SK-N-SH treated with all-trans-retinoic acid at 6 μM for 48 hours (cell line): ENCODE results near the gene SLC4A3.

ENCODE experiments used
- ATAC-seq: fragments of 200-7000 bp; cut with Tn5 transposase; 3 replicates; pipeline ENCODE4 v1.9.1; 2020; ENCODE audit warnings: mild to moderate bottlenecking, moderate library complexity
- BACH2 ChIP-seq: fragments of 250-450 bp; sonication (Bioruptor Pico); IDR thresholded peaks from 2 replicates; pipeline ENCODE4 v1.9.0; 2021; ENCODE audit warnings: mild to moderate bottlenecking, borderline replicate concordance
- CSDC2 ChIP-seq: fragments of 250-450 bp; sonication (Bioruptor Pico); IDR thresholded peaks from 2 replicates; pipeline ENCODE4 v1.5.0; 2020; ENCODE audit warnings: mild to moderate bottlenecking, moderate library complexity
- GLIS3 ChIP-seq: fragments of 250-450 bp; sonication (Bioruptor Pico); IDR thresholded peaks from 2 replicates; pipeline ENCODE4 v1.5.0; 2020; ENCODE audit warnings: mild to moderate bottlenecking, moderate library complexity
- OSR1 ChIP-seq: fragments of 250-450 bp; sonication (Bioruptor Pico); IDR thresholded peaks from 2 replicates; pipeline ENCODE4 v1.8.0; 2022; ENCODE audit warnings: moderate library complexity, mild to moderate bottlenecking, inconsistent platforms
- PPARA ChIP-seq: fragments of 250-450 bp; sonication (Bioruptor Pico); IDR thresholded peaks from 2 replicates; pipeline ENCODE4 v1.5.0; 2020; ENCODE audit warnings: mild to moderate bottlenecking, borderline replicate concordance
- SNAI2 ChIP-seq: fragments of 250-450 bp; sonication (Bioruptor Pico); IDR thresholded peaks from 2 replicates; pipeline ENCODE4 v1.5.0; 2020; ENCODE audit warnings: mild to moderate bottlenecking, moderate library complexity
- TCF4 ChIP-seq: fragments of 250-450 bp; sonication (Bioruptor Pico); IDR thresholded peaks from 2 replicates; pipeline ENCODE4 v1.8.0; 2021; ENCODE audit warnings: mild to moderate bottlenecking, moderate library complexity, borderline replicate concordance
- TOX ChIP-seq: fragments of 250-450 bp; sonication (Bioruptor Pico); IDR thresholded peaks from 2 replicates; pipeline ENCODE4 v1.8.0; 2021; ENCODE audit warnings: mild to moderate bottlenecking, moderate library complexity, borderline replicate concordance
- ZC3H10 ChIP-seq: fragments of 250-450 bp; sonication (Bioruptor Pico); IDR thresholded peaks from 2 replicates; pipeline ENCODE4 v1.5.1; 2021; ENCODE audit warnings: mild to moderate bottlenecking, moderate library complexity
- ZFP3 ChIP-seq: fragments of 250-450 bp; sonication (Bioruptor Pico); IDR thresholded peaks from 2 replicates; pipeline ENCODE4 v1.5.0; 2020; ENCODE audit warnings: mild to moderate bottlenecking, moderate library complexity
- ZNF8 ChIP-seq: fragments of 450-650 bp; formaldehyde crosslinking; IDR thresholded peaks from 2 replicates; pipeline ENCODE4 v1.5.0; 2020; ENCODE audit warnings: mild to moderate bottlenecking, moderate library complexity
- TF ChIP-seq, protein P1 (sequence below): fragments of 250-450 bp; sonication (Bioruptor Pico); IDR thresholded peaks from 2 replicates; pipeline ENCODE4 v1.5.1; 2021; ENCODE audit warnings: mild to moderate bottlenecking, moderate library complexity
- TF ChIP-seq, protein P2 (sequence below): fragments of 250-450 bp; sonication (Bioruptor Pico); IDR thresholded peaks from 2 replicates; pipeline ENCODE4 v1.8.0; 2021; ENCODE audit warnings: low read depth, mild to moderate bottlenecking, moderate library complexity, borderline replicate concordance

The SLC4A3 gene

DNA sequence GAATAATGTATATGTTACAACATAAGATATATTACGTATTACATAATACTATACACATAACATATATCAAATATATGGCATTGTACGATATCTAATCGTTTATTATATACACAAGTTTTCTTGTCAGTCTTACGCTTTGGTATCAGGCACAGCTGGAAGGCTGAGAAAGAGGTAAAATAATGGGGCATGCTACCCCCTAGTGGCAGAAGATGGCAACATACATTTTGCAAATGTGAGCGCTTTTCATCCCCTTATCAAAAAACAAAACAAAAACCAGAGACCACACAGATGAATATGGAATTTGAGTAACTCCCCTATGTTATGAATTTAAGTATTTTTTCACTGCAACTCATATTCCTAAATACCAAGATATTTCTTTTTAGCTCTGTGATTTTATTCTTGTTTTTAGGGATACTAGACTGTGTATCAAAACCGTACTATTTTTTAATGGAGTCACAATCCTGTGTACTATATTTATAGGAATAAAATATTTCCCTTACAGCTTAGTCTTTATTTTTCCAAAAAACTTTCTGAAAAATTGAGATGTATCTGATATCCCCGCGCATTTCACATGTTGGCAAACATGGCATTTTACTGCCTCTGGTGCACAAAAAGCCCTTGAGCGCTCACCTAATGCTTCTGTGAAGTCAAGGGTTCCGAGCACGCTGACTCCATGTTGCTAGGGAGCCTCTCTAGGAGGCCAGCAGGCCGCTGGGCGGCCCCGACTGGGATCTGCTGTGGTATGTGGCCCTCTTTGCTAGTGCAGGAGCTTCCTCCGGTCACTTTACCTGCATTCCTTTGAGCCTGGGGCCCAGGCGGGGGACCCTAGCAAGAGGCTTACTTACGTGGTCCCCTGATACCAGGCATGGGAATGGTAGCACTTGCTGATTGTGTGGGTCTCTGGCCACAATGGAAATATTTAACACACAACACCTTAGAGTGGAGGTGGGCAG is 62.5 kb downstream of the SLC4A3 start:
- no peak for TF ChIP-seq GLIS3 (CRISPR knock-in tag)
- TF ChIP-seq SNAI2 = no peak
- ATAC-seq = peak; percentile 63

- TF ChIP-seq PPARA (CRISPR knock-in tag) (no peak), OSR1 (no peak), TOX (CRISPR knock-in tag) (no peak), BACH2 (no peak), ZC3H10 (CRISPR knock-in tag) (no peak), TCF4 (CRISPR knock-in tag) (no peak), ZNF8 (CRISPR knock-in tag) (no peak), CSDC2 (CRISPR knock-in tag) (no peak), ZFP3 (CRISPR knock-in tag) (no peak)
- TF ChIP-seq, protein P1, sequence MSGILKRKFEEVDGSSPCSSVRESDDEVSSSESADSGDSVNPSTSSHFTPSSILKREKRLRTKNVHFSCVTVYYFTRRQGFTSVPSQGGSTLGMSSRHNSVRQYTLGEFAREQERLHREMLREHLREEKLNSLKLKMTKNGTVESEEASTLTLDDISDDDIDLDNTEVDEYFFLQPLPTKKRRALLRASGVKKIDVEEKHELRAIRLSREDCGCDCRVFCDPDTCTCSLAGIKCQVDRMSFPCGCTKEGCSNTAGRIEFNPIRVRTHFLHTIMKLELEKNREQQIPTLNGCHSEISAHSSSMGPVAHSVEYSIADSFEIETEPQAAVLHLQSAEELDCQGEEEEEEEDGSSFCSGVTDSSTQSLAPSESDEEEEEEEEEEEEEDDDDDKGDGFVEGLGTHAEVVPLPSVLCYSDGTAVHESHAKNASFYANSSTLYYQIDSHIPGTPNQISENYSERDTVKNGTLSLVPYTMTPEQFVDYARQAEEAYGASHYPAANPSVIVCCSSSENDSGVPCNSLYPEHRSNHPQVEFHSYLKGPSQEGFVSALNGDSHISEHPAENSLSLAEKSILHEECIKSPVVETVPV (CRISPR knock-in tag) = no peak
- TF ChIP-seq, protein P2, sequence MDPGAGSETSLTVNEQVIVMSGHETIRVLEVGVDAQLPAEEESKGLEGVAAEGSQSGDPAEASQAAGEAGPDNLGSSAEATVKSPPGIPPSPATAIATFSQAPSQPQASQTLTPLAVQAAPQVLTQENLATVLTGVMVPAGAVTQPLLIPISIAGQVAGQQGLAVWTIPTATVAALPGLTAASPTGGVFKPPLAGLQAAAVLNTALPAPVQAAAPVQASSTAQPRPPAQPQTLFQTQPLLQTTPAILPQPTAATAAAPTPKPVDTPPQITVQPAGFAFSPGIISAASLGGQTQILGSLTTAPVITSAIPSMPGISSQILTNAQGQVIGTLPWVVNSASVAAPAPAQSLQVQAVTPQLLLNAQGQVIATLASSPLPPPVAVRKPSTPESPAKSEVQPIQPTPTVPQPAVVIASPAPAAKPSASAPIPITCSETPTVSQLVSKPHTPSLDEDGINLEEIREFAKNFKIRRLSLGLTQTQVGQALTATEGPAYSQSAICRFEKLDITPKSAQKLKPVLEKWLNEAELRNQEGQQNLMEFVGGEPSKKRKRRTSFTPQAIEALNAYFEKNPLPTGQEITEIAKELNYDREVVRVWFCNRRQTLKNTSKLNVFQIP (CRISPR knock-in tag) = no peak
- no peak for ATAC-seq
Observed at GRCh38 chr2:219691571-219691970, 64.1 kb downstream of the SLC4A3 start.
